Measurements from ENCODE around the gene SHE.

Gene SHE

GRCh38 chr1:154446789-154447188, 55.4 kb downstream of the SHE start:
- DNase-seq (ENCODE audit: low read depth in 2 of 2): no peak

- no peak for DNase-seq (ENCODE audit: low read depth in 2 of 2)
Measured at GRCh38 chr1:154446292-154446691, 55.9 kb downstream of the SHE start.

- DNase-seq (ENCODE audit: low read depth in 2 of 2): no peak
Measured at GRCh38 chr1:154445040-154445472, 57.2 kb downstream of the SHE start.

GRCh38 chr1:154443274-154444013, 58.8 kb downstream of the SHE start:
- no peak for DNase-seq (ENCODE audit: low read depth in 2 of 2)

GRCh38 chr1:154442006-154442740, 60.0 kb downstream of the SHE start:
- no peak for DNase-seq (ENCODE audit: low read depth in 2 of 2)

GRCh38 chr1:154441241-154441888, 60.8 kb downstream of the SHE start:
- no peak for DNase-seq (ENCODE audit: low read depth in 2 of 2)

GRCh38 chr1:154440036-154440804, 62.0 kb downstream of the SHE start:
- DNase-seq (ENCODE audit: low read depth in 2 of 2): no peak

GRCh38 chr1:154436433-154436832, 65.8 kb downstream of the SHE start:
- DNase-seq (ENCODE audit: low read depth in 2 of 2): no peak

- DNase-seq (ENCODE audit: low read depth in 2 of 2): no peak
Measured at GRCh38 chr1:154435599-154436200, 66.5 kb downstream of the SHE start.

GRCh38 chr1:154434346-154435085, 67.7 kb downstream of the SHE start:
- DNase-seq (ENCODE audit: low read depth in 2 of 2): no peak

- no peak for DNase-seq (ENCODE audit: low read depth in 2 of 2)
Measured at GRCh38 chr1:154433161-154433764, 68.9 kb downstream of the SHE start.

GRCh38 chr1:154431586-154432373, 70.4 kb downstream of the SHE start:
- DNase-seq (ENCODE audit: low read depth in 2 of 2): peak in 1 of 2 donors; percentile 59

GRCh38 chr1:154430903-154431302, 71.3 kb downstream of the SHE start:
- no peak for DNase-seq (ENCODE audit: low read depth in 2 of 2)

- DNase-seq (ENCODE audit: low read depth in 2 of 2): no peak
Measured at GRCh38 chr1:154429841-154430611, 72.2 kb downstream of the SHE start.
